Measurements from ENCODE around the gene STAB1. TPM values are rescaled to one million over a fixed set of nuclear protein-coding genes. Genes with fewer than 3 reads are reported as not detected.

STAB1 gene
- total RNA-seq, 2 donors from 2014 or later = 46.5 to 62.6 TPM

- peak; percentile 58 for DNase-seq (ENCODE audit: low spot score)
- Histone ChIP-seq H3K9me3 (no peaks in the 10 kb centered on the region), H3K4me3 (peak overlapping the region; percentile 50 to 69), H3K36me3 (peaks cover 8% of the 10 kb centered on the region), H3K27me3 (no peaks in the 10 kb centered on the region), H3K4me1 (peaks cover 0 to 84% of the 10 kb centered on the region in 2 donors), H3K27ac (peak overlapping the region; percentile 83 to 92)
- TF ChIP-seq, protein P1, sequence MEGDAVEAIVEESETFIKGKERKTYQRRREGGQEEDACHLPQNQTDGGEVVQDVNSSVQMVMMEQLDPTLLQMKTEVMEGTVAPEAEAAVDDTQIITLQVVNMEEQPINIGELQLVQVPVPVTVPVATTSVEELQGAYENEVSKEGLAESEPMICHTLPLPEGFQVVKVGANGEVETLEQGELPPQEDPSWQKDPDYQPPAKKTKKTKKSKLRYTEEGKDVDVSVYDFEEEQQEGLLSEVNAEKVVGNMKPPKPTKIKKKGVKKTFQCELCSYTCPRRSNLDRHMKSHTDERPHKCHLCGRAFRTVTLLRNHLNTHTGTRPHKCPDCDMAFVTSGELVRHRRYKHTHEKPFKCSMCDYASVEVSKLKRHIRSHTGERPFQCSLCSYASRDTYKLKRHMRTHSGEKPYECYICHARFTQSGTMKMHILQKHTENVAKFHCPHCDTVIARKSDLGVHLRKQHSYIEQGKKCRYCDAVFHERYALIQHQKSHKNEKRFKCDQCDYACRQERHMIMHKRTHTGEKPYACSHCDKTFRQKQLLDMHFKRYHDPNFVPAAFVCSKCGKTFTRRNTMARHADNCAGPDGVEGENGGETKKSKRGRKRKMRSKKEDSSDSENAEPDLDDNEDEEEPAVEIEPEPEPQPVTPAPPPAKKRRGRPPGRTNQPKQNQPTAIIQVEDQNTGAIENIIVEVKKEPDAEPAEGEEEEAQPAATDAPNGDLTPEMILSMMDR (IDR thresholded peaks at IDR 0.05) = no peak
Measured at GRCh38 chr3:52532838-52533622, 37.9 kb downstream of the STAB1 start.

GRCh38 chr3:52533623-52534280, 38.6 kb downstream of the STAB1 start, which contains the start of gene NT5DC2:
NT5DC2 (minus strand) TSS chr3:52533857; CDS start chr3:52533737, 120 bp downstream.
- H3K36me3 ChIP-seq = peaks cover under 1% of the 10 kb centered on the region
- TF ChIP-seq, protein P1 (IDR thresholded peaks at IDR 0.05) = peak in 1 of 2 donors; percentile 42
- H3K9me3 ChIP-seq = no peaks in the 10 kb centered on the region
- H3K27me3 ChIP-seq = no peaks in the 10 kb centered on the region
- H3K4me1 ChIP-seq = peaks cover 0 to 84% of the 10 kb centered on the region in 2 donors
- H3K4me3 ChIP-seq = peak within 1 kb of the TSS; percentile 50 to 69
- peak; percentile 70 for DNase-seq (ENCODE audit: low spot score)
- peak within 1 kb of the TSS; percentile 89 to 93 for H3K27ac ChIP-seq

DNA sequence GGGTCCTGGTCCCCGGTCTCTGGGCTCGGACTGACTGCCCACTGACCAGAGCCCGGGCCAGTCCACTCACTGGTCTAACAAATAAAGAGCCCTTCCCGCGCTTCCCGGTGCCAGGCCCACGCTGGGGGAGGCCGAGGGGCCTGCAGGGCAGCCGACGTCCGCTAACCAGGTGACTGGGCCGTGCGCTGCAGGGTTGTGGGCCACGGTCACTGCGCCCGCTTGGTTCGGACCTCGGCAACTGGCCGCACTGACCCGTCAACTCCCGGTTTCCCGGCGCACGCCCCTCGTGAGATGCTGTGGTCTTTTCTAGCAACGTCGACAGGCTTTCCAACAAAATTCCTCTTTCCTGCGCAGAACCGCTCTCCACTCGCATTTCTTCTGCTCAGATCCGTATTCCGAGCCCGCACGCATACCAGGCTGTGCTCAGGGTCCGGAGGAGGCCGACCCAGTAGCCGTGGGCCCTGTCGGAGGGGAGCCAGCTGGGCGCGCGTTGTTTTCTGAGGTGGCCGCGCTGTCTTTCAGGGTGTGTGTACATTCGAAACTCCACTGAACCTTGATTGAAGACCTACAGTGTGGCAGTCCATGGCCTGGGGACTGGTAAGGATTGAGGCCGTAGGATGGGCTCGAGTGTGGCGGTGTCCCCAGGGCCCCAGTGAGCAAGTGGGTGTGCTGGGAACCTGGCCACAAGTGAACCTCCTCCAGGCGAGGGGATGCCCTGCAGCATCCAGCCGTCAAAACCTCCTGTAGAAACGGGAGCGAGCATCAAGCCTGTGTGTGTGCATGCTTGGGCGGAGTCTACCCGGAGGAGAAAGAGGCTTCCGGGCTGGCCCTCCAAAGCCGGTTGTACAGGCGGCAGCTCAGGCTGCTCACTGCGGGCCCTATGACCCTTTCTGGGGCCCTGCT, 39.4 kb downstream of the STAB1 start:
- Histone ChIP-seq H3K27ac (peak overlapping the region; percentile 89 to 93), H3K4me3 (peak overlapping the region; percentile 50 to 68), H3K36me3 (no peaks in the 10 kb centered on the region), H3K27me3 (no peaks in the 10 kb centered on the region), H3K4me1 (peaks cover 0 to 84% of the 10 kb centered on the region in 2 donors), H3K9me3 (no peaks in the 10 kb centered on the region)
- TF ChIP-seq, protein P1 (IDR thresholded peaks at IDR 0.05) = no peak
- DNase-seq (ENCODE audit: low spot score) = peak; percentile 72

- Histone ChIP-seq H3K9me3 (no peaks in the 10 kb centered on the region), H3K27me3 (no peaks in the 10 kb centered on the region), H3K36me3 (peaks cover 3% of the 10 kb centered on the region), H3K4me3 (peak overlapping the region in 1 of 2 donors; percentile 69), H3K4me1 (peaks cover 0 to 82% of the 10 kb centered on the region in 2 donors), H3K27ac (peak overlapping the region; percentile 89 to 93)
- TF ChIP-seq, protein P1 (IDR thresholded peaks at IDR 0.05) = no peak
- DNase-seq (ENCODE audit: low spot score) = peak; percentile 57
Measured at GRCh38 chr3:52535411-52536111, 40.4 kb downstream of the STAB1 start.

DNA sequence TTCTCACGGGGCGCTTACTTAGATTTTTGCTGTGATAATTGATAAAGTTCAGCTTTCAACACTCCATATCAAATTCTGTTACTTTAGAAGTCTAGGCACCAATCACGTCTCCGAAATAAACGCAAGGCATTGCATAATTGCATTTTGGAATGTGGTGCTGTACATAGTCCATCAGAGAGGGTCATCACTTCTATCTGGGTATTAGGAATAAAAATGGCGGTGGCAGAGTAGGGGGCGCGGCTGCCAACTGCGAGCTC, 40.9 kb downstream of the STAB1 start:
- Histone ChIP-seq H3K4me3 (peak overlapping the region in 1 of 2 donors; percentile 69), H3K27ac (peak overlapping the region; percentile 87 to 89), H3K4me1 (peaks cover 0 to 77% of the 10 kb centered on the region in 2 donors), H3K9me3 (no peaks in the 10 kb centered on the region), H3K27me3 (no peaks in the 10 kb centered on the region), H3K36me3 (peaks cover 8% of the 10 kb centered on the region)
- no peak for DNase-seq (ENCODE audit: low spot score)
- TF ChIP-seq, protein P1 (IDR thresholded peaks at IDR 0.05) = no peak

Data from right atrium auricular region (tissue), 2 donors.